ENCODE measurements around the gene LCN2. TPM values are rescaled to one million over a fixed set of nuclear protein-coding genes. Genes with fewer than 3 reads are reported as not detected.
"Not testable (repeated sequence)": the region's sequence is repeated elsewhere in the genome, so short reads cannot be mapped to it uniquely, and the experiment has no call there.

Gene LCN2
- polyA plus RNA-seq, 3 donors = 5.9 to 15.6 (median 9.5) TPM

- 97 to 98% (median 98%) methylated on average over 8 of the region's 8 CpGs for WGBS, 3 donors
- H3K27ac ChIP-seq (ENCODE audit: low read depth, low read length) = no peak overlapping the region
Observed at GRCh38 chr9:128180447-128180846, 31.2 kb downstream of the LCN2 start.

GRCh38 chr9:128181480-128181879 lies 32.2 kb downstream of the LCN2 start:
- H3K27ac ChIP-seq (ENCODE audit: low read depth, low read length) = not testable (repeated sequence)

DNA sequence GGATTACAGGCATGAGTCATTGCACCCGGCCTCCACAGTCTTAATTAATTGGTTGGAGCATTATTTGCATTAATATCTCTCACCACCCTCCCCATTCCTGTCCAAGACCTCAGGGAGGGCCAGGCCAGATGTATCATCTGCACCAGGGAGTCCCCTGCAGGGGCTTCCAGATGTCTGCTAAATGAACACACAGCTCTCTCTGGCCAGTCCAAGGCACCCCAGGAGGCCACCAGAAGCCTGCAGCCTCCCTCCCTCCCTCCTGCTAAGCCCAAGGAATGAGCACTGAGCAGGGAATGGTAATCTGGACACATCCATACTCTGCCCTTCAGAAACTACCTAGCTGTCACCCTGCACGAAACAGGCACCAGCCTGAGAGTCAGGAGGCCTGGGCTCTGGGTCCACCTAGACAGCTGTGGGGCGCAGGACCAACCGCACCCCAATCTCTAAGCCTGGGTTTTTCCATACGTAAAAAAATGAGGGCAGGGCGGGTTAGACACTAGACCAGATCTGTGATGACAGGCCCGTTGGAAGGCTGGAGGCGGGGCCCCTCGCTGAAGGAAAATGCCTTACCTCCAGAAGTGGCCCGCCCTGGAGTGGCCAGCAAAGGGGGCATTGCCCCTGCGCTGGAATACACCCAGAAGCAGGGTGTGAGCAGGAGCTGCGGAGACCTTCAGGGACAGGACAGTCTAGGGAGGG lies 33.8 kb downstream of the LCN2 start:
- H3K27ac ChIP-seq (ENCODE audit: low read depth, low read length) = no peak overlapping the region
- WGBS, 3 donors = 91 to 93% (median 92%) methylated on average over 12 of the region's 12 CpGs

More at GRCh38 chr9:128181480-128181879, 32.2 kb downstream of the LCN2 start:
- WGBS, 3 donors = 33 to 65% (median 44%) methylated on average over 9 to 12 of the region's 12 CpGs

- 90 to 97% (median 95%) methylated on average over 11 of the region's 11 CpGs for WGBS, 3 donors
- H3K27ac ChIP-seq (ENCODE audit: low read depth, low read length) = no peak overlapping the region
Observed at GRCh38 chr9:128185979-128186965, 37.0 kb downstream of the LCN2 start.

DNA sequence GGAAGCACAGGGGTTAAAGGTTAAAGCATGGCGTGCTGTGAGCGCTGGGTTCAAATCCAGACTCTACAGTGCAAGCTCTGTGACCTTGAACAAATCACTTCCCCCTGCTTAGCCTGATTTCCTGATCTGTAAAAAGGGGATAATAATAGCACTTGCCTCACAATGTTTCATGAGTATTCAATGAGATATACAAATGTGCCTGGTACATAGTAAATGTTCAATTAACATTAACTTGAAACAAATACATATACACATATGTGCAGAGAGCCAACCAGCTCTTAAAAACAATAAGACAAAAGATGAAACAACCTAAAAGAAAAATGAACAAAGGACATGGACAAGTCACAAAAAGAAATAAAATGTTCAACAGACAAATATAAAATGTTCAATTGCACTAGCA lies 38.1 kb downstream of the LCN2 start:
- 91 to 99% (median 95%) methylated on average over 2 of the region's 2 CpGs for WGBS, 3 donors

DNA sequence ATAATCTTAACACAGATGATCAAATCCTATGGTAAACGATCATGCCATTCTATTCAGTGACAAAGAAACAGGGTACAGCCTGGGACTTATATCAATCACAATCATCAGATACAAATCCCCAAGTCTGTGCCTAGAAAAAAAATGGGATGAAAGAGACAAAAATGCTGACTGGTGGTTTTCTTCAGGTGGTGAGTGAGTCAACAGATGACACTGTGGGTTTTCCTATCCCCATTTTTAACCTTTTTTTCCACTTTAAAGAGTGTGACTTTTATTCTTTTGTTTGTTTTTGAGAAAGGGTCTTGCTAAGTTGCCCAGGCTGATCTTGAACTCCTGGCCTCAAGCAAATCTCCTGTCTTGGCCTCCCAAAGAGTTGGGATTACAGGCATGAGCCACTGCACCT lies 39.0 kb downstream of the LCN2 start:
- 86 to 88% (median 87%) methylated on average over 1 of the region's 1 CpG for WGBS, 3 donors
- no peak overlapping the region for H3K27ac ChIP-seq (ENCODE audit: low read depth, low read length)

More for the DNA sequence above, 38.1 kb downstream of the LCN2 start:
- no peak overlapping the region for H3K27ac ChIP-seq (ENCODE audit: low read depth, low read length)

- H3K27ac ChIP-seq (ENCODE audit: low read depth, low read length) = no peak overlapping the region
- WGBS, 3 donors = 78 to 100% (median 91%) methylated on average over 2 of the region's 2 CpGs
Observed at GRCh38 chr9:128190013-128190412, 40.8 kb downstream of the LCN2 start.

DNA sequence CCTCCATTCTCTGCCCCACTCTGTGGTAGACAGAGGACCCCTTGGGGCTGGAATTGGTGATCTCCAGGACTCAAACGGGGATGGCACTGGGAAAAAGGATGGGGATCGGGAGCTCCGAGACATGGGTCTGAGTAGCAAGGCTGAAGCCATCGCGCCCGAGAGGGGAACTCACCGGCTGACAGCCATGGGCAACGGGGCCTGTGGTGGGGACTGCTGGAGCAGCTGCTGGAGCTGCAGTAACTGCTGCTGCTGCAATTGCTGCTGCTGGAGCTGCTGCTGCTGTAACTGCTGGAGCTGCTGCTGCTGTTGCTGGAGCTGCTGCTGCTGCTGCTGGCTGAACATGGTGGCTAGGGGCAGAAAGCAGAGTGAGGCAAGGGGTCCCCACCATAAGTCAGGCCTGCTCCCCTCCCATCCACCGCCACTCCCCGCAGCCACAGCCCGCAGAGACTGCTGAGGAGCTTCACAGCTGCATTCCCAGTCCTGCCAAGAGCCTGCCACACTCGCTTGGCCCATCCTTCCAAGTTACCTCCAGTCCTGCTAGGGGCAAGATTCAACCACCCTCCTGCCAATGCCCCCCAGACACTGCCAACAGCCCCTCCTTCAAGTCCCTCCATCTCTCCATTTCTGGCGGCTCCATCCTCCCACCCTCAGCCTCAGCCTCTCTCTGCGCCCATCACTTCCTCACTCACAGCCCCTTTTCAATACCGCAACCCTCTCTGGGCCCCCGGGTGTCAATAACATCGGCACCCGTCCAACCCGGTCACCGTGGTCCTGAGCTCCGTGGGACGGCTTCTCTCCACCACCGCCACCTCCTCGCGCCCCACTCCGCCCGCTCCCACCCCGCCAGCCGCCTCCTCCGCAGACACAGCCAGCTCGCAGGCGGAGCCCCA lies 41.5 kb downstream of the LCN2 start:
- WGBS, 3 donors = 18 to 20% (median 19%) methylated on average over 32 of the region's 32 CpGs
- peak overlapping the region; percentile 76 for H3K27ac ChIP-seq (ENCODE audit: low read depth, low read length)

- WGBS, 3 donors = 0 to 1% (median 1%) methylated on average over 64 to 71 of the region's 71 CpGs
- peak within 1 kb of the TSS; percentile 76 for H3K27ac ChIP-seq (ENCODE audit: low read depth, low read length)
Observed at GRCh38 chr9:128191406-128192046, 42.3 kb downstream of the LCN2 start, which contains the start of gene CIZ1. TSS of gene CIZ1 (minus strand) at chr9:128191572. CDS start at chr9:128190857, 715 bp downstream.

GRCh38 chr9:128192601-128193371 lies 43.5 kb downstream of the LCN2 start:
- WGBS, 3 donors = 11 to 17% (median 14%) methylated on average over 56 of the region's 56 CpGs
- no peak overlapping the region for H3K27ac ChIP-seq (ENCODE audit: low read depth, low read length)

DNA sequence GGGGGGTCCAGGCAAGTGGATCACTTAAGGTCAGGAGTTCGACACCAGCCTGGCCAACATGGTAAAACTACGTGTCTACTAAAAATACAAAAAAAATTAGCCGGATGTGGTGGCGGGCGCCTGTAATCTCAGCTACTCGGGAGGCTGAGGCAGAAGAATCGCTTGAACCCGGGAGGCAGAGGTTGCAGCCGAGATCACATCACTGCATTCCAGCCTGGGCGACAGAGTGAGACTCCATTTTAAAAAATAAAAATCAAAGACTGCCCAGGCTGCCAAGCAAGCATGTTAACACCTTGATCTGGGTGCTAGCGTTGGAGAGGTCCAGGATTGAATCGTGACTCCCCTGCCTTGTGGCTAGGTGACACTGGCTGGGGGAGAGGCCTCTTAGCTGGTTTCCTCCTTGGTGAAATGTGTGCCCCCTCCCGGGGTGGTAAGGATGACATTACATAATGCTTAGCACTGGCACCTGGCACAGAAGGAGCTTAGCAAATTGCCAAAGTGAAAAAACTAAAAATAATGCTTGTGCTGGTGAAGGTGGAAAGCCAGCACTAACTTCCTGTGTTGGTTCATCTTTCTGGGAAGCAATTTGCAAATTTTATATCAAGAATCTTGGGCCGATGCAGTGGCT lies 44.3 kb downstream of the LCN2 start:
- no peak overlapping the region for H3K27ac ChIP-seq (ENCODE audit: low read depth, low read length)
- 81 to 85% (median 82%) methylated on average over 14 of the region's 14 CpGs for WGBS, 3 donors

DNA sequence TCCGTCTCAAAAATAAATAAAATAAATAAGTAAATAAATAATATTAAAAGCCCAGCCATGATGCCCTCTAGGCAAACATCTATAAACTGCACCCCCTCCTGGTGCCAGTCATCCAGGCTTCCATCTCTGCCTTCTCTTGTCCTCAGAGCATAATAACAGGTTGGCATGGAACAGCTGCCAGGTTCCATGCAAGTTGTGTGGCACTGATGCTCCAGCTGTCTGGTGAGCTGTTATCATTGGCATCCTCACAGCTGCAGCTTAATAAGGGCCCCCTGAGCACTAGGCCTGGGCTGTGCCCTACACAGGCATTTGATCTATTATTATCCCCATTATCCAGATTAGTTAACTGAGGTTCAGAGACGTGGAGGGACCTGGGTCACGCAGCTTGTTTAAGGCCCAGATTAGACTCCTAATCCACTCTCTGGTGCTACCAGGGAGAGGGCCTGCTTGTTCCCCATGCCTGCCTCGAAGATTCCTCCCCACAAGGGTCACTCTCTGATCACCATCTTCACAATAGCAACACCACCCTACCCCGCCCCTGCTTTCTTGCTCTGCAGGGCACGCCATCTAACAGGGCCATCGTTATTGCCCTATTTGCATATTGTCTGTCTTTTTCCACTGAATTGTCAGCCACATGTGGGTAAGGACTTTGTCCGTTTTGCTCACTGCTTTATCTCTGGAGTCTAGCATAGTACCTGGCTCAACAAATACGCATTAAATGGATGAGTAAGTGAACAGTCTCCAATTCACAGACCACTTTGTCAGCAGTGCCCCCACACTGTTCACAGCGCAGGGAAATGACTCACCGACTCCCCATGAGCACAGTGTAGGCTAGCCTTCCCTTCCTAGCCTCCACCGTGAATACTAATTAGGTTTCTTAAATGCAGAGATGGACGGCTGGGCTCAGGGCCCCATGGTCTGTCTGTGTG lies 52.5 kb downstream of the LCN2 start:
- WGBS, 3 donors = 86 to 88% (median 86%) methylated on average over 13 of the region's 13 CpGs
- H3K27ac ChIP-seq (ENCODE audit: low read depth, low read length) = no peak overlapping the region

GRCh38 chr9:128202648-128203023 lies 53.4 kb downstream of the LCN2 start:
- H3K27ac ChIP-seq (ENCODE audit: low read depth, low read length) = no peak overlapping the region
- WGBS, 3 donors = 16 to 24% (median 18%) methylated on average over 2 of the region's 2 CpGs

All from adipose tissue (tissue), 3 donors.